Uterus (tissue), 2 donors: ENCODE results near the gene MIPEP.

Experiments
- CTCF ChIP-seq, 4 experiments: fragments of 200-600 bp in 2 of 4; fragments of 450-650 bp in 2 of 4; sonication (generic) in 2 of 4; IDR thresholded peaks; one replicate each; pipeline ENCODE4 v1.5.1; 2016 to 2019; ENCODE audit warnings: antibody characterized with exemption in 4 of 4, mild to moderate bottlenecking in 2 of 4, moderate library complexity in 1 of 4
- POLR2A ChIP-seq, 2 donors: fragments of 450-650 bp; IDR thresholded peaks; one replicate each; pipeline ENCODE4 v1.6.1; 2016; ENCODE audit warnings: antibody characterized with exemption in 2 of 2, mild to moderate bottlenecking in 1 of 2, moderate library complexity in 1 of 2

GRCh38 chr13:23716401-23716800 lies 172.8 kb downstream of the MIPEP start:
- TF ChIP-seq CTCF (IDR thresholded peaks at IDR 0.05) (no peak), POLR2A (IDR thresholded peaks at IDR 0.05) (no peak)
